H1 (cell line): ENCODE data around the gene NCK2.

Source experiments
- CEBPB ChIP-seq: IDR thresholded peaks from 2 replicates; pipeline ENCODE4 v1.6.1; 2012; ENCODE audit warnings: low read depth, low read length
- CREB1 ChIP-seq: IDR thresholded peaks from 2 replicates; pipeline ENCODE4 v1.6.1; 2012; ENCODE audit warnings: inconsistent platforms
- CTCF ChIP-seq, 3 experiments: IDR thresholded peaks; 1 replicate in 2 of 3; 2 replicates in 1 of 3; pipeline versions ENCODE4 v1.5.1 to v1.6.1; 2011; ENCODE audit warnings: low read length in 3 of 3, mild to moderate bottlenecking in 3 of 3, inconsistent platforms in 2 of 3, low read depth in 1 of 3, moderate library complexity in 1 of 3; ENCODE audit not compliant: insufficient read depth in 1 of 3; ENCODE audit errors: control extremely low read depth in 1 of 3
- GABPA ChIP-seq: IDR thresholded peaks from 2 replicates; pipeline ENCODE4 v1.6.1; 2011; ENCODE audit warnings: mild to moderate bottlenecking, low read length, moderate library complexity, borderline replicate concordance; ENCODE audit not compliant: insufficient read depth
- JUN ChIP-seq: IDR thresholded peaks from 2 replicates; pipeline ENCODE4 v1.6.1; 2011; ENCODE audit warnings: low read depth, mild to moderate bottlenecking, improper control_type of control experiment, low read length
- POLR2A ChIP-seq, 2 experiments: IDR thresholded peaks; 1 replicate in 1 of 2; 2 replicates in 1 of 2; pipeline ENCODE4 v1.6.1; 2011; ENCODE audit warnings: low read depth in 2 of 2, low read length in 2 of 2, mild to moderate bottlenecking in 2 of 2; ENCODE audit errors: control extremely low read depth in 1 of 2
- POLR2AphosphoS5 ChIP-seq: IDR thresholded peaks from 2 replicates; pipeline ENCODE4 v1.6.1; 2011; ENCODE audit warnings: low read depth, low read length
- SAP30 ChIP-seq: fragments of 300-600 bp; sonication (generic); IDR thresholded peaks from 2 replicates; pipeline ENCODE4 v1.7.1; 2012; ENCODE audit warnings: low read length, moderate library complexity, mild to moderate bottlenecking, inconsistent platforms; ENCODE audit not compliant: insufficient read depth, insufficient replicate concordance
- SIN3A ChIP-seq, 2 experiments: IDR thresholded peaks in 1 of 2; conservative IDR thresholded peaks in 1 of 2; 2 replicates each; pipeline ENCODE4 v1.6.1; 2011 to 2012; ENCODE audit warnings: low read length in 2 of 2, improper control_type of control experiment in 1 of 2, low read depth in 1 of 2, mild to moderate bottlenecking in 1 of 2
- SIRT6 ChIP-seq: IDR thresholded peaks from one replicate; pipeline ENCODE4 v1.7.1; 2012; ENCODE audit warnings: low read length, inconsistent platforms
- SUZ12 ChIP-seq: fragments of 200-600 bp; sonication (generic); IDR thresholded peaks from 2 replicates; pipeline ENCODE4 v1.6.1; 2012; ENCODE audit warnings: mild to moderate bottlenecking, inconsistent platforms, low read length, moderate library complexity, mixed read lengths

GRCh38 chr2:105917688-105918087 lies 173.0 kb downstream of the NCK2 start:
- TF ChIP-seq CEBPB (no peak), SAP30 (no peak), POLR2AphosphoS5 (no peak), SIN3A (conservative IDR thresholded peaks at IDR 0.05 in 1 of 2, IDR thresholded peaks at IDR 0.05 in 1 of 2; ENCODE audit: low read depth in 1 of 2, low read length in 2 of 2) (no peak), GABPA (no peak), CTCF (IDR thresholded peaks at IDR 0.05; ENCODE audit: control extremely low read depth in 1 of 3, insufficient read depth in 1 of 3, low read depth in 1 of 3, low read length in 3 of 3) (no peak), JUN (no peak), CREB1 (no peak), SIRT6 (no peak), POLR2A (IDR thresholded peaks at IDR 0.05; ENCODE audit: control extremely low read depth in 1 of 2, low read depth in 2 of 2, low read length in 2 of 2) (no peak), SUZ12 (no peak)
